ENCODE results near the gene ST6GALNAC4. TPM values are rescaled to one million over a fixed set of nuclear protein-coding genes. Genes with fewer than 3 reads are reported as not detected.
A peak's percentile ranks its signal among the peaks of the same experiment; 100 is the strongest.

The ST6GALNAC4 gene
- total RNA-seq, 4 donors from 2014 or later: 16.7 to 66.1 (median 47.3) TPM

DNA sequence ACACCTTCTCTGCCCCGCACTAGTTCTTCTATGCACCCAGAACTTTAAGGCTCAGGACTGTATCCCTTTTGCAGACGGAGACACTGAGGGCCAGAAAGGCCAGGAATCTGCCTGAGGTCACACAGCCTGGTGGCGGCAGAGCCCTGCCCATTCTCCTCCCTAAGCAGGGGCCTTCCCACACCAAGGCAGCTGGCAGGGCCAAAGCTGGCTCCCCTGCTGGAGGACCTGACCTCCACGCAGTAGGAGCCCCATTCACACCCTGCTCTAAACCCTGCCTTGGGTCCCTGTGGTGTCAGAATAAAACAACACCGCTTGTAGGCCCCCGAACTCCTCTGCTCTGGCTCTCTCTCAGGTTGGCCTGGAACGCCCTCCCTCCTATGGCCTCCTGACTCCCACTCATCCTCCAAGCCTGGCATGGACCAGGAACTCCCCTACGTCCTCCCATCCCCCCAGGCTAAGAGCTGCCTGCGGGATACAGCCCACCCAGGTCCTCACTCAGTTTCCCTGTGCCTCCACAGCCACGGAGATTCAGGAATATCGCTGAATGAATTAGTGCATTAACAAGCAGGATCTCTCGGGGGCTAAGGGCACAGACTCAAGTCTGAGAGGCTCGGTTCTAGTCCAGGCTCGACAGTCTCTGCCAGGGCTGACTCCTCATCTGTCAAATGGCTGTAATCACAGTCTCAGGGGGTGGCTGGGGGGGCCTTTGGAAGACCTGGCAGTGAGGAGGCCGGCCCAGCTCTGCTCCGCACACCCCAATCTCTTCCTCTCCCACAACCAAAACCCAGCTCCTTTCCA is 20.2 kb downstream of the ST6GALNAC4 start:
- TF ChIP-seq POLR2A (IDR thresholded peaks at IDR 0.05) (no peak), CTCF (IDR thresholded peaks at IDR 0.05) (no peak), POLR2AphosphoS5 (IDR thresholded peaks at IDR 0.05) (no peak)
- in situ Hi-C loops (cut with MboI; ENCODE audit: low pct_ligation_motif_present in 1 of 4, low pct_unique_long_range_greater_than_20kb in 1 of 4, low sequenced_read_pairs in 3 of 4): no loop called here
- Histone ChIP-seq H3K4me3 (peak overlapping the region in 1 of 4 donors; percentile 77), H3K36me3 (peaks cover 0 to 37% (median 13%) of the 10 kb centered on the region in 4 donors), H3K27ac (peak overlapping the region; percentile 88 to 93 (median 90)), H3K4me1 (peaks cover 12 to 46% (median 34%) of the 10 kb centered on the region in 4 donors), H3K9me3 (peaks cover 0 to 8% of the 10 kb centered on the region in 2 donors), H3K27me3 (no peaks in the 10 kb centered on the region)
- DNase-seq: no peak
- intact Hi-C loops (cut with DNase I; ENCODE audit: low total_unique reads): no loop called here
- WGBS, 2 donors (ENCODE audit: low coverage in 1 of 2): 74% methylated on average over 16 of the region's 16 CpGs; no CpG with 5 or more reads in 1 of the 2 donors

DNA sequence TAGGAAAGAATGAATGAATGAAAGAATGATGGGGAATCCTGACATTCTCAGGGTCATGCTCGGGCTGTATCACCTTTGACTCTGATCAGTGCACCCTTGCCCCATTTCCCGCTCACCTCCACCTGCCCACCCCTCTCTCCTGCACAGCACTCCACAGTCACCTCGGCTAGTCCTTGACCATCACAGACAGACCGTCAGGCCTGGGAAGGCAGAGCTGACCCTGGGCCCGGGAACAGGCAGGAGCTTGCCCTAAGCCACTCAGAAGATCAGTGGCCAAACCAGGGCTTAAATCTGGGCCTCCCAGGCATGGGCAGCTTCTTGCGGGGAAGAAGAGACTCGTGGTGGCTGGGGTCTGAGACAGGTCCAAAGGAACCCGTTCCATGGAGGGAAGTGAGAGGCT is 21.0 kb downstream of the ST6GALNAC4 start:
- intact Hi-C loops (cut with DNase I; ENCODE audit: low total_unique reads): no loop called here
- DNase-seq: no peak
- no peak for TF ChIP-seq CTCF (IDR thresholded peaks at IDR 0.05)
- Histone ChIP-seq H3K4me3 (no peak overlapping the region), H3K4me1 (peaks cover 10 to 38% (median 33%) of the 10 kb centered on the region in 4 donors), H3K9me3 (peaks cover 0 to 8% of the 10 kb centered on the region in 2 donors), H3K36me3 (peaks cover 0 to 37% (median 13%) of the 10 kb centered on the region in 4 donors), H3K27ac (no peak overlapping the region), H3K27me3 (no peaks in the 10 kb centered on the region)
- WGBS, 2 donors (ENCODE audit: low coverage in 1 of 2): 91 to 100% methylated on average over 3 to 8 of the region's 8 CpGs
- in situ Hi-C loops (cut with MboI; ENCODE audit: low pct_ligation_motif_present in 1 of 4, low pct_unique_long_range_greater_than_20kb in 1 of 4, low sequenced_read_pairs in 3 of 4): no loop called here

GRCh38 chr9:127893392-127893791 is 23.4 kb downstream of the ST6GALNAC4 start:
- H3K36me3 ChIP-seq: peaks cover 0 to 37% (median 13%) of the 10 kb centered on the region in 4 donors
- peaks cover 0 to 8% of the 10 kb centered on the region in 2 donors for H3K9me3 ChIP-seq
- H3K4me1 ChIP-seq: peaks cover under 1 to 22% (median 17%) of the 10 kb centered on the region in 4 donors
- WGBS, 2 donors (ENCODE audit: low coverage in 1 of 2): 89 to 95% methylated on average over 3 to 4 of the region's 4 CpGs
- in situ Hi-C loops (cut with MboI; ENCODE audit: low pct_ligation_motif_present in 1 of 4, low pct_unique_long_range_greater_than_20kb in 1 of 4, low sequenced_read_pairs in 3 of 4) (no loop called here), intact Hi-C loops (cut with DNase I; ENCODE audit: low total_unique reads) (no loop called here)
- no peak overlapping the region for H3K4me3 ChIP-seq
- TF ChIP-seq EP300 (IDR thresholded peaks at IDR 0.05; ENCODE audit: low read depth): no peak
- no peak for TF ChIP-seq POLR2AphosphoS5 (IDR thresholded peaks at IDR 0.05)
- no peak for TF ChIP-seq CTCF (IDR thresholded peaks at IDR 0.05)
- TF ChIP-seq POLR2A (IDR thresholded peaks at IDR 0.05): no peak
- no peaks in the 10 kb centered on the region for H3K27me3 ChIP-seq
- no peak for DNase-seq
- no peak overlapping the region for H3K27ac ChIP-seq

- Histone ChIP-seq H3K36me3 (peaks cover 0 to 37% (median 13%) of the 10 kb centered on the region in 4 donors), H3K27ac (no peak overlapping the region), H3K27me3 (no peaks in the 10 kb centered on the region), H3K4me1 (peaks cover 0 to 16% (median 14%) of the 10 kb centered on the region in 4 donors), H3K4me3 (no peak overlapping the region), H3K9me3 (peaks cover 0 to 8% of the 10 kb centered on the region in 2 donors)
- intact Hi-C loops (cut with DNase I; ENCODE audit: low total_unique reads) (no loop called here), in situ Hi-C loops (cut with MboI; ENCODE audit: low pct_ligation_motif_present in 1 of 4, low pct_unique_long_range_greater_than_20kb in 1 of 4, low sequenced_read_pairs in 3 of 4) (no loop called here)
- no peak for TF ChIP-seq POLR2A (IDR thresholded peaks at IDR 0.05)
- TF ChIP-seq POLR2AphosphoS5 (IDR thresholded peaks at IDR 0.05): no peak
- TF ChIP-seq EP300 (IDR thresholded peaks at IDR 0.05; ENCODE audit: low read depth): no peak
- no peak for TF ChIP-seq CTCF (IDR thresholded peaks at IDR 0.05)
- WGBS, 2 donors (ENCODE audit: low coverage in 1 of 2): 96% methylated on average over 6 of the region's 6 CpGs; no CpG with 5 or more reads in 1 of the 2 donors
- DNase-seq: no peak
Observed at GRCh38 chr9:127892831-127893230, 24.0 kb downstream of the ST6GALNAC4 start.

Measured in transverse colon (tissue), 4 donors.